HG03432 (cell line): ENCODE results near the gene TLK2.
"Not testable (repeated sequence)": the region's sequence is repeated elsewhere in the genome, so short reads cannot be mapped to it uniquely, and the experiment has no call there.

Source experiments
- ATAC-seq: cut with Tn5 transposase; IDR thresholded peaks from one replicate; pipeline ENCODE4 v1.9.1; 2021; ENCODE audit warnings: mild to moderate bottlenecking, moderate library complexity; ENCODE audit not compliant: unreplicated experiment

Gene TLK2

DNA sequence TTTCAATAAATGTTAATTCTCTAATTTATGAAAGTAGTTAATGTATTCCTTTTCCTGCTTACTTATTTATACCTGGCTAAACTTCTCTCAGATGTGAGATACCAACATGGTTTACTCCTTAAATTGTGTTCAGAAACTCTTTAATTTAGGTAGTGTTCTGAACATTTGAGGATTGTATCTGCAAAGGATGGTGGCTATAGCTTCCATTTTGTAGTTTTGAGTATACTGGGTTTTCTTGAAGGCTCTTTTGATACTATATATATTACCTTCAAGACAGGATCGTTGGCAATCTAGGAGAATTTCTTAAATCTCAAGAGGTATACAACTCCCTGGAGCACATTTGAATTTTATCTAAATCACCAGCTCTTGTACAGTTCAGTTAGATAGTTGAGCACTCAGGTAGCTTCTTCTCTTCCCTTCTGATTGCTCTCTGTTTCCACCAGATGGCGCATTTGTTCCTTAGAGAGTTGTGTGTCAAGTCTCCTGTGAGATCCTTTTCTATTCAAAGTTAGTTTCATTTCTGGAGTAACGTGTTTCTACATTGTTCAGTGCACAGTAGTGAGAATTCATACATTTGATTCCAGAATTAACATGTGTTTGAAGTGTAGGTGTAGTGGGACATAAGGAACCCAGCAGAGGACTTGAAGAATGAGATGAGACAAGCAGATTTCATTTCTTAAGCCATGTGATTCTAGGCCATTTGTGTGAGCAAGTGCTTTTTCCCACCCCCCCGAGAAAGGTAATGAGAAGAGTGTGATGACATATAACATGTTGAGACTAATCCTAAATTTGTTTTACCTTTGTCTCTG is 74.4 kb downstream of the TLK2 start:
- ATAC-seq = peak; percentile 87

DNA sequence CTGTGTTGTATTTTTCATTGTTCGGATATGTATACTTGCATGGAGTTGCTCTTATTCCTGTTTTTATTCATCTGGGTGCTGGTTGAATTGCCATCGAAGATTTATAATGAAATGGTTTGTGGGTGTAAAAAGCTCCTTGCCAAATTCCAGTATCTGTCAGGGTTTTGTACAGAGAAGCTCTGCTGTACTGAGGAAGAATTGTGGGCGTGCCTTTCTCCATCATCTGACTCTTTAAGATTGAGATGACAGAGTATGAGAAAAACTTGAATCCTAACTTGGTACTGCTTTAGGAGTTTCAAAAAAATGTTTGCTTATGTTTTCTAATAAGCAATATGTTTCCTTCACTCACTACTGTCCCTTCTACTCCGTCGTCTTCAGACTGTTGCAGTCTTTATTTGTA is 78.9 kb downstream of the TLK2 start:
- ATAC-seq = not testable (repeated sequence)

DNA sequence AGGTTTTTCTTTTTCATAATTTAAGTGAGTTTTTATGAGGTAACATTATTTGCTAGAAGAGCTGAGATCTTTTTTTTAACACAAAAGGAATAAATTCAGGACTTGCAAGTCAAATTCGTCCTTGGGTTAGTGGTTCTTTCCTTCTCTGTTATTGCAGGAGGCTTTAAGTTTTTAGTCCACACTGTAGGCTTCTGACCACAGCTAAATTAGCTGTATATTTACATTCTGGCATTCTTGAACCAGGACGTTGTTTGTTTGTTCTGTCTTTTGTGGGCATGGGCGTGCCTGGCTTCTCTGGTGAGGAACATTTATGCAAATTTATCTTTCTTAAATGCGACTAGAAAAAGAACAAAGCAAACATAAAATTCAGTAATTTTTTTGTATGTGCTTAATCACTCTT is 80.3 kb downstream of the TLK2 start:
- not testable (repeated sequence) for ATAC-seq

DNA sequence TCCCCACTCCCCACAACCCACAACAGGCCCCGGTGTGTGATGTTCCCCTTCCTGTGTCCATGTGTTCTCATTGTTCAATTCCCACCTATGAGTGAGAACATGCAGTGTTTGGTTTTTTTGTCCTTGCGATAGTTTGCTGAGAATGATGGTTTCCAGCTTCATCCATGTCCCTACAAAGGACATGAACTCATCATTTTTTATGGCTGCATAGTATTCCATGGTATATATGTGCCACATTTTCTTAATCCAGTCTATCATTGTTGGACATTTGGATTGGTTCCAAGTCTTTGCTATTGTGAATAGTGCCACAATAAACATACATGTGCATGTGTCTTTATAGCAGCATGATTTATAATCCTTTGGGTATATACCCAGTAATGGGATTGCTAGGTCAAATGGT is 82.3 kb downstream of the TLK2 start:
- ATAC-seq = not testable (repeated sequence)

DNA sequence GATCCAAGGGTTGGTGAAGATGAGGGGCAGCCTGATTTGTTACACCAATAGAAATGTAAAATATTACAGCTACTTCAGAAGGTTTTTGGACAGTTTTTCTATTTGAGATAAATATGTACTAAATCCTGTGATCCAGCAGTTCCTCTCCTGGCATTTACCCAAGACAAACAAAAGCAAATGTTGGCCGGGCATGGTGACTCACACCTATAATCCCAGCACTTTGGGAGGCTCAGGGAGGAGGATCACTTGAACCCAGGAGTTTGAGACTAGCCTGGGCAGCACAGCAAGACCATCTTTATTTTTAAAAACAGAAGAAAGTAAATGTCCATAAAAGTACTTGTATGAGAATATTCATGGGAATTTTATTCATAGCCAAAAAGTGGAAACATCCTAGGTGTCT is 84.0 kb downstream of the TLK2 start:
- no peak for ATAC-seq

DNA sequence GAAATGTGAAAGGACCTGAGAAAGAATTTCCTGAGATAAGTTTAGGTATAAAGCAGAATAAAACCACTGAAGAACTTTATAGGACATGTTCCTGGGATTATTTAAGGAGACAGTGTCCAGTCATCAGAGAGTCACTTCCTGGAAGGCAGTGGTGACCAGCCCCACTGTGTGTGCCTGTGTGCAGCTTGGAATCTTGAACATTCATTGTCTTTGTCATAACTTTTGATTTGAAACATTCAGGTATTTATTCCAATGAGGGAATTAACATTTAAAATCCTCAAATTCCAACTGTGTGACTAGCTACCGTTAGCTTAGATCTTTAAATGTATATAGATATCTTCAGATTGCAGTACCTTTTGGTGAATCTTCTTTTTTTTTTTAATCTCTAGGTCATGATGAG is 87.2 kb downstream of the TLK2 start:
- ATAC-seq = no peak

DNA sequence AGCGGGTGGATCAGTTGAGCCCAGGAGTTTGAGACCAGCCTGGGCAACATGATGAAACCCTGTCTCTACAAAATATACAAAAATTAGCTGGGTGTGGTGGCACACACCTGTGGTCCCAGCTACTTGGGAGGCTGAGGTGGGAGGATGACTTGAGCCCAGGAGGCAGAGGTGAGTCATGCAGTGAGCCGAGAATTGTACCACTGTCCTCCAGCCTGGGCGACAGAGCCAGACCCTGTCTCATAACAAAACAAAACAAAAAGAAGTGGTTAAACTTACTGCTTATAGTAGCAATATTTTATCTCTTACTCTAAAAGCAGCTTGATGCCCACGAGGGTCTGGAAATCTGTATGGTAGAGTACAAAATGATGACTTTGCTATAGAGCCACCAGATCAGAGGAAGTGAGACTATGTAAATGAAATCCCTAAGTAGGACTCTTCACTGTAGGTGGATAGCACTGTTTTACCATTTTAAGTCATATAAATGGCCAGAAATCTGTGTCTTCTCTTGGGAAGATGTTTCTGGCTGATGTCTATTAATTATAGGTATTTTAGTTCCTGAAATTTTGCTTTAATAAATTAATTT is 88.5 kb downstream of the TLK2 start:
- ATAC-seq = no peak

DNA sequence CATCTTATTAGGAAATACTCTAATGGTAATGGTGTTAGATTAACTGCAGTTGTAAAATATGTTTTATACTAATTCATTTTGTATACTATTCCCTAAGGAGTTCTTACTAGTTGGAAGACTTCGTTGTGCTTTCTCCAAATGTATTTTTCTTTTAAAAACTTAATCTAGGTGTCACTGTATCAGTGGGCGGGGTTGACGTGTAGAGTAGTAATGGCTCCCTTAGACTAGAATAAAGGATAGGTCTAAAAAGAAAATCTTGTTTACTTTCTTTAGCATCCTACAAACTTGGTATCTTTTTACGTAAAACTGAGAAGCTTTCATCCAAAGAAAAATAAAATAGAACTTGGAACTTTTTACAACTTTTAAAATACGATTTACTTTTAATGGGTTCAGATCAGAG is 93.9 kb downstream of the TLK2 start:
- ATAC-seq = no peak

DNA sequence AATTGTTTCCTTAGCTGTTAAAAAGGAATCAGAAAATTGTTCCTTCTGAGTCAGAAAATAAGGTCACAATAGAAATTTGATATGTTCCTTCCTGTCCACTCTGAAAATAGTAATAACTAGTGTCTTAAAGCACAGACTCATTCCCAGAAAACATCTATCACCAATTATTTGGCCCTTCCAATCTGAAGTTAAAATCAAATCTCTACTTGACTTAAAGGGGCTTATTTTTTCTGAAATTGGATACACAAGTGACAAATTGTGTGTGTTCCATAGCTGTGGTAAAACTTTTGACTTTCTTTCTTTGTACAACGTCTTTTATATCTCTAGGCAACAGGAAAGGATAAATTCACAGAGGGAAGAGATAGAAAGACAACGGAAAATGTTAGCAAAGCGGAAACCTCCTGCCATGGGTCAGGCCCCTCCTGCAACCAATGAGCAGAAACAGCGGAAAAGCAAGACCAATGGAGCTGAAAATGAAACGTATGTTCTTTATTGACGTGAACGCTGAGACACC is 94.3 kb downstream of the TLK2 start:
- no peak for ATAC-seq

DNA sequence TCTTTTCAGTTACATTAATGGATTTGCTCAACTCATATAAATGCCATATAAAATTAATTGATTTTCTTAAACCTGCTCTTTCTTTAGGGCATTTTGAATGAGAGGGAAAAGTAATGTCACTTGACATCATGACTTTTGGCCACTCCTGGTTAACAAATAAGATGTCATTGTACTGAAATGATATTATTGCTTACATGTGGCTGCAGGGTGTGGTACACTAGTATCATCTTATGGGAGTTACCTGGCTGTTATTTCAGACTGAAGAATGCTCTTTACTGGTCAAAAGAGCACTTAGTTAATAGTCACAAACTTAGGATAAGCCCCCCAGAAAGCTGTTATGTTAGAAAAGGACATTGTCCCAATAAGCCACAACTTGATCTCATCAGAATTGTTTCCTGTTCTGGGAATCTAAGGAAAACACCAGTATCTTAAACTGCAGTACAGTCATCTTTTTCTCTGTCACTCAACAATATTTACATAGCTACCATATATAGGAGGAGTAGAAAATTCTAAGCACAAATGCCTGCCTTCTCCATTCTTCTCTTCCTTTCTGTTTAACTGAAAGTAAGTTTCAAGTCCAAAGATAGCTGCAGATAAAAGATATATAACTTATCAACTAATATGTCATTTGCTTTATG is 95.0 kb downstream of the TLK2 start:
- no peak for ATAC-seq

DNA sequence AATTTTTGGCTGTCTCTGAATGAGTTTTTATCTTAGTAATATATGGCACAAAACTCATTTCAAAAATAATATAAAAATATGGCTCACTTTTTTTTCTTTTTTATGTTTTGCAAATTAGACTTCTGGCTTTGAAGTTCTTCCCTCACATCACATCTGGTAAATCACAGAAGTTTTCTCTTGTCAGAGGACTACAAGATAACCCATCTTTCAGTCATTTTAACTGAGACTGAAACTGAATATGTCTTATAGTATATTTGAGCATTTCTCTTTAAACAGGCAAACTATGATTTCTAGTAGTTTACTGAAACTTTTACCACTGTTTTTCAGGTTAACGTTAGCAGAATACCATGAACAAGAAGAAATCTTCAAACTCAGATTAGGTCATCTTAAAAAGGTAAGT is 97.8 kb downstream of the TLK2 start:
- no peak for ATAC-seq

DNA sequence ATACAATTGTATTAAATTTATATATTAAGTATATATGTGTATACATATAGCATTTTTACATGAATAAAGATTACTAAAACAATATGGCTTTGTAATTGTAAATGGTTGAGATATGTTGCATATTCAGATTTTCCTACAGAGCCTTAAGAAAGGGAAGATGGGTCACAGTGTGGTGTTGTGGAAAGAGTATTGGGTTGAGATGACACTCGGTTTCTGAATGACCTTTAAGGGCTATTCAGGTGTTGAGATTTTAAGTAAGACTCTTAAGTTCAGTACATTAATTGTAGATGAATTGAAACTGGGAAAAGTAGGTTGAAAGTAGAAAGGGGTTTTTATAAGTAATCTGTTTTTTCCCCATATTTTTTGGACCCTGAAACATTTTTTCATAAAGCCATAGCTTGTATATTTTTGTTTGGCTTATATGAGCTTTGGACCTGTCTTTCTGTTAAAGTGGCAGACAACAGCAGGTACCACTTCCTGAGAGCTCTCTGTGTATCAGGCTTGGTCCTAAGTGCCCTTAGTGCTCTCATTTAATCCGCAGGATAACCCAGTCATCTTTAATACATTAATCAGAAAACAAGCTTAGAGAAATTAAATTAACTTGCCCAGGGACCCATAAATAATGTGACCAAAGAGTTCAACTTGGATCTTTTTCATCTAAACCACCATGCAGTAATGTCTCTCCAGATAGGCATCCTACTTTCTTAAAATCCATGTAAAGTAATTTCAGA is 100.3 kb downstream of the TLK2 start:
- no peak for ATAC-seq

DNA sequence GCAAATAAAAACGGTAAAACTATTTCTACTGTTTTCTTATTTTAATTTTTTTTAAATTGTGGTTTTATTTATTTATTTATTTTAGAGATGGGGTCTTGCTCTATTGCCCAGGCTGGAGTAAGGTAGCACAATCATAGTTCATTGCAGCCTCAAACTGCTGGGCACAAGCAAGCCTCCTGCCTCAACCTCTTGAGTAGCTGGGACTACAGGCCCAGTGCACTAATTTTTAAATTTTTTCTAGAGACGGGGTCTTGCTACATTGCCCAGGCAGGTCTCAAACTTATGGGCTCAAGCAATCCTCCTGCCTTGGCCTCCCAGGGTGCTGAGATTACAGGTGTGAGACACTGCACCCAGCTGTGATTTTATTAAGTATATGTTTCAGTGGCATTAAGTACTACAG is 102.3 kb downstream of the TLK2 start:
- no peak for ATAC-seq

DNA sequence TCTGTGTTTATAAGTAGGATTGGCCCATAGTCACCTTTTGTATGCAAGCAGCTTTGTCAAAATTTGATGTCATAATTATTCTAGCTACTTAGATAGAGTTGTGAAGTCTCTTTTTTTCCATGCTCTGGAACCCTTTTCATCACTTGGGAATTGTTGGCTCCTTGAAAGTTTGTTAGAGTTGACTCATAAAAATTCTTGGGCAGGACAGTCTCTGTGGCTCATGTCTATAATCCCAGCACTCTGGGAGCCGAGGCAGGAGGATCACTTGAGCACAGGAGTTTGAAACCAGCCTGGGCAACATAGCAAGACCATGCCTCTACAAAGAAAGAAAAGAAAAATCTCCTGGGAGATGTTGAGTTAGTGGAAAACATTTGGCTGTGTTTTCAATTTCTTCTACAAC is 103.1 kb downstream of the TLK2 start:
- no peak for ATAC-seq

DNA sequence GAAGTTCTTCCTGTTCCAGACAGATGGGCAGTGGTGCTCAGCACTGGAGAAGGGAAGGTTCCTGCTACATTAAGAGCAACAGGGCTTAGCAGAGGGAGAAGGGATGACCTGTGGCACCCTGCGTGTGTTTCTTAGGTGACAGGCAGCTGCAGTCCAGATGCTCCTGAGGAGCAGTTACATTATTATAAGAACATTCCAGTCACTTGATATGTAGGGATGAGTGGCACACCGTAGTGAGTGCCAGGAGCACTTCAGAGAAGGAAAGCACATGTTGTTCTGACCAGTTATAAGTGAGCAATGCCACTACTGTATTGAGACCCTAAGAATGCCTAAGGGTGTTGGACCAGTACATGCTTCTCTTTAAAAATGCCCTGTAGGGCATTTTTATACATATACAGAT is 108.9 kb downstream of the TLK2 start:
- no peak for ATAC-seq

DNA sequence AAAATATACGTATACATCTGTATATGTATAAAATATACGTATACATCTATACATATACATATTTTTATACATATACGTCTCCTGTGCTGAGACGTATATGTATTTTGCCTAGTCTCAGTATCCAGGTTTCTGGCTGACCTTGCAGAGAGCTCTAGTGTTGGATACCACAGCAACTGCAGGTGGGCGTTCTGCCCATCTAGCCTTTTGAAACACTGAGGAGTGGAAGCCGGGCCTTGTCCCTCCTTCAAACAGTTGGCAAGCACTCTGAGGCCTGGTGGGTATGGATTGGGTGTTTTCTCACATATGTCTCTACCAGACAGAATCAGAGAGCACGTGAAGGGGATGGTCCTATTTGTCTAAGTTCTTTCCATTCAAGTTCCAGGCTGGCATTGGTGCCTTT is 109.5 kb downstream of the TLK2 start:
- ATAC-seq = no peak

DNA sequence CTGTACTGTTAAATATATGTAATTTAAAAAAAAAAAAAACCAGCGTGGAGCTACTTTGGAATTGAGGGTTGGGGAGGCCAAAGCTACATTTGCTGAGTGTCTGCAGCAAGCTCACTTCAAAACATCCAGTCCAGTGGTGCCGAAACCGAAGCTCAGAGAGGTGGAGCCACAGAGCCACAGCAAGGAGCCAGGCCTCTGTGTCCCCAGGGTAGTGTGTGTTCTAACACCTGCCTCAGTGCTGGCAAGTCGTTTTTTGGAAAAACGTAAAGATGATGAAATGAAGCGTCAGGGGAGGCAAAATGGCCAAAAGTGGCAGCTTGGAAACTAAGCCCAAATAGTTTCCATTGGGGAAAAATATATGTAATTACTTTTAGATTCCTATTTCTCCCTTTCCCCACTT is 112.7 kb downstream of the TLK2 start:
- ATAC-seq = no peak

DNA sequence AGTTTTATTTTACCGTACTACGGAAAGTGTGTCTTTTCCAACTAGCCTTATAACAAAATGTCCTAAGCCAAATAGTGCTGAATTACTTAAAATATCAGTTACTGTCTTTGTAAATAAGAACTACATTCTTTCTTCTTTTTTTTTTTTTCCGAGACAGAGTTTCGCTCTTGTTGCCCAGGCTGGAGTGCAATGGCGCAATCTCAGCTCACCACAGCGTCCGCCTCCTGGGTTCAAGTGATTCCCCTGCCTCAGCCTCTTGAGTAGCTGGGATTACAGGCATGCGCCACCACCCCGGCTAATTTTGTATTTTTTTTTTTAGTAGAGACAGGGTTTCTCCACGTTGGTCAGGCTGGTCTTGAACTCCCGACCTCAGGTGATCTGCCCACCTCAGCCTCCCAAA is 113.2 kb downstream of the TLK2 start:
- ATAC-seq = not testable (repeated sequence)

DNA sequence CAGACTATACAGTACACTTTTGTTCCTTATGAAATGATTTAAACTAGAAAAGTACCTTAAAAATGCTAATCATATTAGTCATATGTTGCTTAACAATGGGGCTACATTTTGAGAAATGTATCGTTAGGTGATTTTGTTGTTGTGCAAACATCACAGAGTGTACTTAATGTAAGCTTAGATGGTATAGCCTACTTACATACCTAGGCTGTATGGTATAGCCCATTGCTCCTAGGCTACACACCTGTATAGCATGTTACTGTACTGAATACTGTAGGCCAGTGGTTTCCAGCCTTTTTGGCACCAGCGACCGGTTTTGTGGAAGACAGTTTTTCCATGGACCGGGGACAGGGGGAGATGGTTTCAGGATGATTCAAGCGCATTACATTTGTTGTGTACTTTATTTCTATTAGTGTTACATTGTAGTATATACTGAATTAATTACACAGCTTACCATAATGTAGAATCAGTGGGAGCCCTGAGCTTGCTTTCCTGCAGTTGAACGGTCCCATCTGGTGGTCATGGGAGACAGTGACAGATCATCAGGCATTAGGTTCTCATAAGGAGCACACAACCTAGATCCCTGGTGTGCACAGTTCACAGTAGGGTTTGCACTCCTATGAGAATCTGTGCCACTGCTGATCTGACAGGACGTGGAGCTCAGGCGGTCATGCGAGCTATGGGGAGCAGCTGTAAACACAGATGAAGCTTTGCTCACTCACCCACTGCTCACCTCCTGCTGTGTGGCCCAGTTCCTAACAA is 113.9 kb downstream of the TLK2 start:
- ATAC-seq = no peak

DNA sequence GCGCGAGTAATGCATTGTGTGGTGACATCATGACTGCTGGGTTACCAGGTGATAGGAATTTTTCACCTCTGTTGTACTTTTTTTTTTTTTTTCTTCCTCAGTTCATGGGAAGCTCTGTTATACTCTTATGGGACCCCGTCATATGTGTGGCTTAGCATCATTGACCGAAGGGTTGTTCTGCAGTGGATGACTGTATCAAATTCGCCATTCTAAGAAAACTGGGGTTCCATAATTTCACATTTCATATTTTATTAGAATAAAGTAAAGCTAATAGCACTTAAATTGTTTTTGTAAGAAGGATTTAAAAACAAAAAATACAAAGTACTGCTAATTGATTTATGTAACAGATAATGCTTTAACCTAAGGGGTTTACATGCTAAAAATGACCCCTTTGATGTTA is 116.9 kb downstream of the TLK2 start:
- no peak for ATAC-seq

DNA sequence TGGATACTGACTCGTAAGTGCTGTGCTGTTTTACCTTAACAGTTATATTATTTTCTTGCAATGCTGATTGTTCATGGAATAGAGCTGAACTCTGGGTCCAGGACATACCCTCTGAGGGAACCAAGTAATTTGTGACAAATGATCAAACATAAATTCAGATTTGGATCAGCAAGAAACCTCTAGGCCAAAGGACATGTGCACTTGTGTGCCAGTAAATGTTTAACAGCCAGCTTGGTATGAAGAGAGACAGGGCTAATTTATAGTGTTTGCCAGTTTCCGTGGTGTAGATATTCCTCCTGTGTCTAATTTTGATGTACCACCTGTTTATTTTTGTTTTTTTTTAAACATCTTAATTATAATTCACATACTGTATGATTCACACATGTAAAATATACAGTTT is 118.0 kb downstream of the TLK2 start:
- ATAC-seq = no peak
